GM19351 (cell line): ENCODE results near the gene POLD2.

Source experiments
- ATAC-seq: cut with Tn5 transposase; IDR thresholded peaks from one replicate; pipeline ENCODE4 v1.9.1; 2021; ENCODE audit warnings: mild to moderate bottlenecking, moderate library complexity; ENCODE audit not compliant: unreplicated experiment

POLD2 gene

DNA sequence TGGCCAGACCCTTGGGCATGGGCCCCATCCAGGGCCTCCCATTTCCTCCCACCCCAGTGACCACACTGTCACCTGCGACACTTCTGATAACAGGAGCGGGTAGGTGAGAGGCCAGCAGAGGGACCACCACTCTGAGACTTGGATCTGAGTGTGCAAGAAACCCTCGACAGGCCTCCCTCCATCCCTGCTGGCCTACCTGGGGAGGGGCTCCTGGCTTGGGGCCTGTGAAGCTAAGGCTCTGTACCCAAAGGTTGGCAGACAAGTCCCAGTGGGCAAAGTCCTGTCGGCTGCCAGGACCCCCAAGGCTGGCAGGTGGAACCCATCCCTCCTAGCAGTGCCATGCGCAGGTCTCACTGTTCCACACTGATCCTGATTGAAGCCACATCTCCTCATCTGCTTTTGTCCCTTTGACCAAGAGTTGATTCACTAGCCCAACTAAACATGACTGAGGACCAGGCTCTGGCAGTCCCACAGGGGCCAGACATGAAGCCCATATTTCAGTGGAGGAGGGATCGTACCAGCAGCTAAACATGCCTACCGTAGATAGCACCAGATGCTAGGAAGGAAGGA lies 56.8 kb downstream of the POLD2 start:
- ATAC-seq: no peak

DNA sequence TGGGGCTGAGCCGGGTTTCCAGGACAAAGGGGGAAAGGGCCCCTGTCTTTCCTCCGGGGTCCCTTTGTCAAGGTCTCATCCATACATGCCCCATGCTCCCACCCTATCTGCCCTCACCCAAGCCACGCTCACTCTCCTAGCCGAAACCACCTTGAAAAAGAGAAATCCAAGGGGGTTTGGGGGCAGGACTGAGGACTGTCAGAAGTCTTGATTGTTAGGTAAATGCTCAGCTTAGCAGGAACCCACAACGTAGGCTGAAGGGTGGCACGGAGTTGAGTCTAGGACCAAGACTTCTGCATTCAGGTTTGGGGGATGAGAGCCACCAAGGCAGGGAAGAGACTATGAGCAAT lies 57.3 kb downstream of the POLD2 start:
- ATAC-seq: no peak

DNA sequence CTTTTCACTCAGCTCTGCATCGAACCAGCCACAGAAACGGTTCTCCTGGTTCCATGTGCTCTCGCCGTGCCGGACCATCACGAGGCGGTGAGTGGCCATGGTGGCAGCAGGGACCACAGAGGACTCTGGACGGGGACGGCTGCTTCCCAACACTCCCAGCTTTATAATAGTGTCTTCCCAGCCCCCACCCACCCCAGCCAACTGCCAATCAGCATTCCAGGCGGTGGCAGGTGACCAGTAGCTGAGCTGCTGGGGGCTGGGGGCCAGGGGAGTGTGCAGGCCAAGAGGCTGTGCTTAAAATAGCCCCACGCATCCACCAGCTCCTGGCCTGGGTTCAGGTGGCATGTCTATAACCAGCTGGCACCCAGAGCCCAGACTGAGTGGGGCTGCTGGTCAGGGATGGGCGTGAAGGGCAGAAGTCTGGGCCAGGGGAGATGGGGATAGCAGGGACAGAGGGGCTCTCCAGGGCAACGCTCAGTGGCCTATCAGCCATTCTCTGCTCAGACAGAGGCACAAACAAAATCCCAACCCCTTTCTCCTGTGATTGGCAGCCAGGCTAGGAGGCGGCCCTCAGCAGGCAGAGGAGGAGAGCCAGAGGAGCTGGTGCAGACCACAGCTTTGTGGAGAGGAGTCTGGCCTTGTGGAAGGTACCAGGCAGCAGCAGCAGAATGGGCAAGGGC lies 57.8 kb downstream of the POLD2 start, which contains the start of gene PGAM2:
TSS of gene PGAM2 (minus strand) at position 137 of the 680 bp plus-strand sequence. CDS start at position 99, 38 bp downstream.
- ATAC-seq: no peak

DNA sequence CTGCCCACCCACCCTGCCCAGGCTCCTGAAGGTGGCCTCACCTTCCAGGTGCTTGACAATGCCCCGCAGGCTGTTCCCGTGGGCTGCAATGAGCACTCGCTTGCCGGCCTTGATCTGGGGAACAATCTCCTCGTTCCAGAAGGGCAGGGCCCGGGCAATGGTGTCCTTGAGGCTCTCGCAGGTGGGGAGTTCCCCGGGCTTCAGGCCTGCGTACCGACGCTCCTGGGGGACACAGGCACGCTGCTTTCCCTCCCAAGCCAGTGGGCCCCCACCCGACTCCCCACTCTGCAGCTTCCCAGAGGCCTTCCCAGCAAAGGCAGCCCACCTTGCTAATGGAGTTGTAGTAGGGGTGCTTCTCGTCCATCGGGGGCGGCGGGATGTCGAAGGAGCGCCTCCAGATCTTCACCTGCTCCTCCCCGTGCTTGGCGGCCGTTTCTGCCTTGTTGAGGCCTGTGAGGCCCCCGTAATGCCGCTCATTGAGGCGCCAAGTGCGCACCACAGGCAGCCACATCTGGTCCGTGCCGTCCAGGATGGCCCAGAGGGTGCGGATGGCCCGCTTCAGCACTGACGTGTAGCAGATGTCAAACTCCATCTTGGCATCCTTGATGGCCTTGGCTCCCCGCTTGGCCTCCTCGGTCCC lies 58.4 kb downstream of the POLD2 start:
- ATAC-seq: no peak
